Lower leg skin (tissue), 4 donors: ENCODE measurements around the gene VN1R5. TPM values are rescaled to one million over a fixed set of nuclear protein-coding genes. Genes with fewer than 3 reads are reported as not detected.
"Not testable (repeated sequence)": the region's sequence is repeated elsewhere in the genome, so short reads cannot be mapped to it uniquely, and the experiment has no call there.

Source experiments
- DNase-seq, 2 donors: peaks; one replicate each; pipeline ENCODE4 v3.0.0-alpha.2; 2019; ENCODE audit warnings: low spot score in 2 of 2
- H3K4me3 ChIP-seq: fragments of 200-600 bp; sonication (generic); 2 replicates; pipeline ENCODE4 v1.5.1; 2017; ENCODE audit warnings: mild to moderate bottlenecking, low read depth; ENCODE audit not compliant: poor library complexity, severe bottlenecking
- CTCF ChIP-seq, 3 donors: fragments of 450-650 bp; IDR thresholded peaks; one replicate each; pipeline ENCODE4 v1.5.1; 2016; ENCODE audit warnings: antibody characterized with exemption in 3 of 3, mild to moderate bottlenecking in 3 of 3, moderate library complexity in 2 of 3
- POLR2A ChIP-seq, 2 donors: fragments of 450-650 bp; IDR thresholded peaks; one replicate each; pipeline ENCODE4 v1.6.1; 2016 to 2017; ENCODE audit warnings: antibody characterized with exemption in 2 of 2, mild to moderate bottlenecking in 1 of 2, moderate library complexity in 1 of 2
- WGBS, 2 donors: methylation state at CpG; one replicate each; pipeline ENCODE4 v1.1.5; 2018; 5-methylcytosine and 5-hydroxymethylcytosine counted together
- intact Hi-C: fragments of 100-400 bp; cut with DNase I; formaldehyde crosslinking; loops from one replicate; pipeline ENCODE4 v1.15.0; 2023; ENCODE audit warnings: low total_unique reads
- total RNA-seq, 4 donors: library from RNA; depleted of rRNA; stranded (reverse); fragments of >200 nt; gene quantifications; one replicate each; pipeline ENCODE4 v1.1.0, GENCODE V29; 2016

The VN1R5 gene
- total RNA-seq: not detected

GRCh38 chr1:247255772-247256171 lies at the start of gene VN1R5:
Gene VN1R5, plus strand, starts transcription at chr1:247256072.
- intact Hi-C loops: not testable (repeated sequence)
- 76 to 82% methylated on average over 1 of the region's 1 CpG for WGBS, 2 donors

DNA sequence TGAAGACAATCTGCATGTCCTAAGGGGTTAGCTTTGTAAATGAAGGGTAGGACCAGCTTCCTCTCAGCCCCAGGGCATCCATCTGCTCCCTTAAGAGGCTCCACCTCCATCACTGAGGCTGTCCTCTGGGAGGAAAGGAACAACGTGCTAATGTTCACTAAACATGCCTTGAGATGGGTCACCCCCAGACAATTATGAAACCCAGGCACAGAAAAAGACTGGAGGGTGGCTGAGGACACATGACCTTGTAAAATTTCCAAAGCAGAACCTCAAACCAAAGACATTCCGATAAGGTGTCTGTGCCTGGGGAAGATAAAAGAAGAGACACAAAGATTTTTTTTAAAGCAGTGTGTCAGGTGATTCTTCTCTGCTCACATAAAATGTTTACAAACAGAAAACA lies 46.5 kb upstream of the VN1R5 start:
- TF ChIP-seq CTCF (IDR thresholded peaks at IDR 0.05) (no peak), POLR2A (IDR thresholded peaks at IDR 0.05) (no peak)
- no peak overlapping the region for H3K4me3 ChIP-seq
- intact Hi-C loops: no loop called here
- WGBS, 2 donors: 19 to 34% methylated on average over 2 of the region's 2 CpGs
- DNase-seq: no peak

More at GRCh38 chr1:247255772-247256171, at the start of gene VN1R5:
- DNase-seq, H3K4me3 ChIP-seq: not testable (repeated sequence)

GRCh38 chr1:247210062-247210375 lies 45.9 kb upstream of the VN1R5 start:
- 1 to 3% methylated on average over 5 of the region's 5 CpGs for WGBS, 2 donors
- no peak for DNase-seq
- intact Hi-C loops: no loop called here
- TF ChIP-seq CTCF (IDR thresholded peaks at IDR 0.05) (no peak), POLR2A (IDR thresholded peaks at IDR 0.05) (no peak)
- peak overlapping the region; percentile 78 for H3K4me3 ChIP-seq

DNA sequence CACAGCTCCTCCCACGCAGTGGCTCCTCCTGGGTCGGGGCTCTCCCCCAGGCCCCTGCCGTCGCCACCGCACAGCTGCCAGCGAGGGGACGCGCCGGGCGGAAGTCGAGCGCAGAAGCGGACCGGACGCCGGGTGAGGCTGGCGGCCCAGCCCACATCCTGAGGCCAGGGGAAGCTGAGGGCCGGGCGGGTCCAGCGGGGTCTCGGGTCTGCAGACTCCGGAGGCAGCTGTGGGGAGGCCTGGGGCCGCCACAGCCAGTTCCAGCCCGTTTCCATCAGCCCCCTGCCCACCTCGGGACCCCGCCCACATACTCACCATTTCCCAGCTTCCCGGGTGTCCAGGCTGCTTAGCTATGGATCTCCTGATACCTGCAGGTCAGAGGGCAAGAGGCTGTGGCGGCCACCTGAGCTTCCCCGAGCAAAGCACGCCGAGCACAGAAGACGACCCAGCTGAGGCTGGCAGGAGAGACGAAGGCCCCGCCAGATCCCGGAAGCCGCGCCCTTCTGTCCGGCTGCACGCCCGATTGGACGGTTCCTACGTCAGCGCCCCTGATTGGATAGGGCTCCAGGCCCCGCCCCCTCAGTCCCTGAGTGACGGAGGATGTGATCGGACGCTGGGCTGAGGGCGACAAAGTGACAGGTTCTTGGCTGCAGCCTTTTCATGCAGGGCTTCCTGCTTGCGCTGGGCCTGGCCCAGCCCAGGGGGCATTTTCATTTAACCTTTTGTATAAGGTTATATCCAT lies 45.3 kb upstream of the VN1R5 start:
- intact Hi-C loops: no loop called here
- H3K4me3 ChIP-seq: peak overlapping the region; percentile 78
- DNase-seq: peak; percentile 97 to 100
- WGBS, 2 donors: 1% methylated on average over 32 to 47 of the region's 49 CpGs
- no peak for TF ChIP-seq CTCF (IDR thresholded peaks at IDR 0.05)
- TF ChIP-seq POLR2A (IDR thresholded peaks at IDR 0.05): no peak

DNA sequence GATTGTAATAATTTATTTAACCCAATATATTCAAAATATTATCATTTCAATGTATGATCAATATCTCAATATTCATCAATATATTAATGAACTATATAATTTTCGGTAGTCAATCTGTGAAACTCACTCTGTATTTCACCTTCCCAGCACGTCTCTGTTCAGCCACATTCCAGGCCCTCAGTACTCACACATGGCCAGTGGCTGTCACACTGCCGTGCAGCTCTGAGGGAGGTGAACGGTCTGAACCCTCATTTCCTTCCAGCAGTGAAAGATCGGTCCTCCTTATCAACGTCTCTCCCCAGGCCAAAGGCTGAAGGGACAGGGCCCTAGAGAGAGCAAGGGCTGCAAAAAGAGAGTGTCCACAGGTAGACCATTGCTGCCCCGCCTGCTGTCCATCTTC lies 44.5 kb upstream of the VN1R5 start:
- no peak for TF ChIP-seq CTCF (IDR thresholded peaks at IDR 0.05)
- TF ChIP-seq POLR2A (IDR thresholded peaks at IDR 0.05): no peak
- 65 to 68% methylated on average over 7 of the region's 7 CpGs for WGBS, 2 donors
- intact Hi-C loops: no loop called here
- DNase-seq: no peak
- no peak overlapping the region for H3K4me3 ChIP-seq

- no peak for DNase-seq
- WGBS, 2 donors: 59 to 72% methylated on average over 5 of the region's 5 CpGs
- intact Hi-C loops: no loop called here
- no peak overlapping the region for H3K4me3 ChIP-seq
- TF ChIP-seq POLR2A (IDR thresholded peaks at IDR 0.05) (no peak), CTCF (IDR thresholded peaks at IDR 0.05) (no peak)
Measured at GRCh38 chr1:247212012-247212411, 43.9 kb upstream of the VN1R5 start.
